ENCODE results near the gene FBXL7. TPM values are rescaled to one million over a fixed set of nuclear protein-coding genes. Genes with fewer than 3 reads are reported as not detected.

The FBXL7 gene
- total and polyA plus RNA-seq, 2 donors (not counting 3 experiments of a cell fraction or from before 2014, with no cell fraction given) = 23.5 to 32.2 TPM

GRCh38 chr5:15844253-15844652 lies 344.3 kb downstream of the FBXL7 start:
- dilution Hi-C loops (cut with MboI; ENCODE audit: extremely low pct_ligation_motif_present, low sequenced_read_pairs) = no loop called here
- Histone ChIP-seq H3K9ac (replicated peaks; ENCODE audit: extremely low read depth, insufficient read depth, low read length) (no peak overlapping the region), H3K27me3 (ENCODE audit: control insufficient read depth in 2 of 2, insufficient read depth in 2 of 2, low read length in 2 of 2) (no peaks in the 10 kb centered on the region), H3K4me1 (ENCODE audit: control insufficient read depth, extremely low read depth, insufficient read depth, low read length) (no peaks in the 10 kb centered on the region), H2AFZ (ENCODE audit: low read depth, low read length) (no peak overlapping the region), H3K9me3 (replicated peaks; ENCODE audit: control insufficient read depth, insufficient read depth, low read length) (no peaks in the 10 kb centered on the region), H3K36me3 (ENCODE audit: control insufficient read depth in 2 of 2, extremely low read depth in 1 of 2, insufficient read depth in 2 of 2, low read length in 2 of 2) (no peaks in the 10 kb centered on the region), H3K79me2 (ENCODE audit: control insufficient read depth, insufficient read depth, low read length) (no peaks in the 10 kb centered on the region), H3K4me3 (replicated peaks in 1 of 3; ENCODE audit: insufficient read depth in 1 of 3, low read depth in 1 of 3, low read length in 3 of 3) (no peak overlapping the region), H3K27ac (ENCODE audit: insufficient read depth, low read depth, low read length) (no peak overlapping the region), H3K9me1 (replicated peaks; ENCODE audit: control insufficient read depth, extremely low read depth, insufficient read depth, low read length) (no peaks in the 10 kb centered on the region), H4K20me1 (replicated peaks; ENCODE audit: control insufficient read depth, extremely low read depth, insufficient read depth, low read length) (no peaks in the 10 kb centered on the region), H3K4me2 (ENCODE audit: insufficient read depth, low read length) (no peak overlapping the region)
- DNase-seq (ENCODE audit: low read depth, low spot score) (no peak), FAIRE-seq (no peak)
- no peak for TF ChIP-seq FOS (IDR thresholded peaks at IDR 0.05; ENCODE audit: borderline replicate concordance, insufficient read depth, low read length)
- TF ChIP-seq GATA2 (IDR thresholded peaks at IDR 0.05; ENCODE audit: insufficient read depth, insufficient read length, low read depth, low read length) = no peak
- TF ChIP-seq POLR2AphosphoS5 (IDR thresholded peaks at IDR 0.05; ENCODE audit: insufficient read depth, low read depth, low read length) = no peak
- no peak for TF ChIP-seq CTCF (IDR thresholded peaks at IDR 0.05; ENCODE audit: extremely low read depth in 1 of 2, insufficient read depth in 1 of 2, low read depth in 1 of 2, low read length in 2 of 2)
- TF ChIP-seq POLR2A (IDR thresholded peaks at IDR 0.05; ENCODE audit: low read depth, low read length) = no peak
- TF ChIP-seq JUN (IDR thresholded peaks at IDR 0.05; ENCODE audit: borderline replicate concordance, insufficient read depth, insufficient read length, low read depth) = no peak
- TF ChIP-seq MAX (IDR thresholded peaks at IDR 0.05; ENCODE audit: insufficient read depth, insufficient read length) = no peak
- no peak for TF ChIP-seq MYC (IDR thresholded peaks at IDR 0.05; ENCODE audit: low read depth, low read length)
- TF ChIP-seq EZH2 (IDR thresholded peaks at IDR 0.05; ENCODE audit: borderline replicate concordance, low read depth, low read length, severe bottlenecking) = no peak
- ChIA-PET CTCF (interaction anchor here (0.7 to 1.5 kb wide), 4 partner anchors 9 to 37 kb away, joined by 3 to 5 read pairs (median 3); no protein-coding TSS in a partner anchor), POLR2A (no interaction called here)
- no TSS peak for BruUV-seq (replicated peaks)
- intact Hi-C loops (cut with micrococcal nuclease) = no loop called here

All from endothelial cell of umbilical vein (primary cell).